CD14-positive monocyte (primary cell): Measurements from ENCODE around the gene FAM200A. TPM values are rescaled to one million over a fixed set of nuclear protein-coding genes. Genes with fewer than 3 reads are reported as not detected.
A peak's percentile ranks its signal among the peaks of the same experiment; 100 is the strongest.

Experiments
- DNase-seq, 3 donors: peaks; one replicate each; pipeline ENCODE4 v3.0.0-alpha.2; 2011 to 2022
- H2AFZ ChIP-seq: 2 replicates; pipeline ENCODE4 v1.6.0; 2012; ENCODE audit warnings: mild to moderate bottlenecking, low read depth, low read length, inconsistent platforms; ENCODE audit not compliant: insufficient read depth, poor library complexity, severe bottlenecking
- H3K27ac ChIP-seq, 2 donors: 1 replicate in 1 of 2; 2 replicates in 1 of 2; pipeline ENCODE4 v1.5.1; 2012 to 2013; ENCODE audit warnings: low read length in 2 of 2, control low read depth in 1 of 2, inconsistent platforms in 1 of 2, low read depth in 1 of 2, mild to moderate bottlenecking in 1 of 2
- H3K27me3 ChIP-seq, 2 donors: one replicate each; pipeline versions ENCODE4 v1.6.0 to v1.6.1; 2011 to 2013; ENCODE audit warnings: low read length in 2 of 2; ENCODE audit not compliant: control insufficient read depth in 2 of 2, insufficient read depth in 2 of 2
- H3K36me3 ChIP-seq, 2 donors: replicated peaks in 1 of 2; 1 replicate in 1 of 2; 2 replicates in 1 of 2; pipeline versions ENCODE4 v1.5.1 to v1.6.1; 2012 to 2013; ENCODE audit warnings: low read length in 2 of 2, control low read depth in 1 of 2, inconsistent platforms in 1 of 2, mild to moderate bottlenecking in 1 of 2; ENCODE audit not compliant: insufficient read depth in 2 of 2, control insufficient read depth in 1 of 2
- H3K4me1 ChIP-seq, 2 donors: 1 replicate in 1 of 2; 2 replicates in 1 of 2; pipeline versions ENCODE4 v1.5.1 to v1.6.1; 2012 to 2013; ENCODE audit warnings: low read length in 2 of 2, control low read depth in 1 of 2, inconsistent platforms in 1 of 2, mild to moderate bottlenecking in 1 of 2, moderate library complexity in 1 of 2; ENCODE audit not compliant: insufficient read depth in 2 of 2, control insufficient read depth in 1 of 2
- H3K4me2 ChIP-seq: replicated peaks from 2 replicates; pipeline ENCODE3; 2012; ENCODE audit warnings: low read length, moderate library complexity, mild to moderate bottlenecking; ENCODE audit not compliant: poor library complexity, severe bottlenecking; ENCODE audit errors: extremely low read depth
- H3K4me3 ChIP-seq, 3 experiments: fragments of 200-600 bp in 1 of 3; sonication (generic) in 1 of 3; replicated peaks in 1 of 3; 1 replicate in 2 of 3; 2 replicates in 1 of 3; pipeline ENCODE4 v1.5.1; 2011 to 2013; ENCODE audit warnings: low read length in 3 of 3, mild to moderate bottlenecking in 3 of 3, control low read depth in 2 of 3, low read depth in 2 of 3, inconsistent platforms in 1 of 3, moderate library complexity in 1 of 3
- H3K79me2 ChIP-seq: 2 replicates; pipeline ENCODE4 v1.6.0; 2012; ENCODE audit warnings: mild to moderate bottlenecking, control low read depth, inconsistent platforms, low read length, moderate library complexity; ENCODE audit not compliant: insufficient read depth
- H3K9ac ChIP-seq: 2 replicates; pipeline ENCODE4 v1.6.0; 2017; ENCODE audit warnings: low read length, mild to moderate bottlenecking; ENCODE audit not compliant: insufficient read depth, poor library complexity, severe bottlenecking
- H3K9me3 ChIP-seq, 2 donors: replicated peaks in 1 of 2; 1 replicate in 1 of 2; 2 replicates in 1 of 2; pipeline versions ENCODE4 v1.5.1 to v1.6.1; 2012 to 2013; ENCODE audit warnings: low read length in 2 of 2, control low read depth in 1 of 2; ENCODE audit not compliant: control insufficient read depth in 1 of 2, insufficient read depth in 1 of 2
- H4K20me1 ChIP-seq: 2 replicates; pipeline ENCODE4 v1.6.0; 2012; ENCODE audit warnings: mild to moderate bottlenecking, low read length, control low read depth, moderate library complexity; ENCODE audit not compliant: insufficient read depth
- H3K27ac Mint-ChIP-seq, 7 donors: one replicate each; pipeline ENCODE4 v1.8.0; 2020; ENCODE audit warnings: mild to moderate bottlenecking in 7 of 7, mixed read lengths in 7 of 7, moderate library complexity in 6 of 7, inconsistent platforms in 2 of 7
- H3K27me3 Mint-ChIP-seq, 3 donors: one replicate each; pipeline ENCODE4 v1.8.0; 2021 to 2022; ENCODE audit warnings: low read depth in 3 of 3, mild to moderate bottlenecking in 3 of 3, mixed read lengths in 3 of 3, moderate library complexity in 3 of 3, inconsistent platforms in 1 of 3
- H3K36me3 Mint-ChIP-seq, 2 donors: one replicate each; pipeline ENCODE4 v1.8.0; 2020; ENCODE audit warnings: mixed read lengths in 2 of 2, inconsistent platforms in 1 of 2, mild to moderate bottlenecking in 1 of 2
- H3K4me1 Mint-ChIP-seq: one replicate; pipeline ENCODE4 v1.8.0; 2020; ENCODE audit warnings: mild to moderate bottlenecking, mixed read lengths
- H3K4me3 Mint-ChIP-seq, 2 donors: one replicate each; pipeline ENCODE4 v1.8.0; 2020; ENCODE audit warnings: mild to moderate bottlenecking in 2 of 2, mixed read lengths in 2 of 2, moderate library complexity in 1 of 2
- H3K9me3 Mint-ChIP-seq, 7 donors: one replicate each; pipeline ENCODE4 v1.8.0; 2020 to 2022; ENCODE audit warnings: mixed read lengths in 7 of 7, mild to moderate bottlenecking in 6 of 7, moderate library complexity in 6 of 7, inconsistent platforms in 2 of 7
- CTCF ChIP-seq: fragments of 200-600 bp; IDR thresholded peaks from one replicate; pipeline ENCODE4 v1.8.0; 2022; ENCODE audit warnings: antibody characterized with exemption, mild to moderate bottlenecking
- WGBS: methylation state at CpG from one replicate; pipeline ENCODE4 v1.1.5; 2013; ENCODE audit warnings: missing lambda C conversion rate; ENCODE audit not compliant: insufficient coverage; 5-methylcytosine and 5-hydroxymethylcytosine counted together
- intact Hi-C, 2 donors: fragments of 100-400 bp; cut with micrococcal nuclease; formaldehyde crosslinking; loops; one replicate each; pipeline versions ENCODE4 v1.15.0 to v1.15.1; 2023
- polyA plus RNA-seq, 3 donors: library from polyadenylated mRNA; depleted of rRNA in 1 of 3; unstranded in 2 of 3; stranded (reverse) in 1 of 3; fragments of 300-500 nt in 2 of 3; fragments of >200 nt in 1 of 3; fragmentation: Illumina TruSeq in 2 of 3; gene quantifications; 1 replicate in 2 of 3; 2 replicates in 1 of 3; pipeline ENCODE4 v1.2.3, GENCODE V29; 2012 to 2021

Gene FAM200A
- polyA plus RNA-seq, 3 donors = 0.85 to 1.3 (median 1.2) TPM

GRCh38 chr7:99539213-99539811 is 12.6 kb downstream of the FAM200A start:
- no peak overlapping the region for H3K4me2 ChIP-seq
- H3K4me1 ChIP-seq = no peaks in the 10 kb centered on the region
- WGBS = 43% methylated on average over 1 of the region's 7 CpGs
- H3K4me3 ChIP-seq = no peak overlapping the region
- H3K27ac ChIP-seq = no peak overlapping the region
- no peaks in the 10 kb centered on the region for H3K4me1 Mint-ChIP-seq
- peaks cover 36 to 85% (median 70%) of the 10 kb centered on the region in 7 donors for H3K9me3 Mint-ChIP-seq
- H3K36me3 ChIP-seq = no peaks in the 10 kb centered on the region
- no peaks in the 10 kb centered on the region for H3K27me3 ChIP-seq
- no peak for DNase-seq
- no peak overlapping the region for H2AFZ ChIP-seq
- H3K9me3 ChIP-seq = peaks cover 47 to 77% of the 10 kb centered on the region in 2 donors
- no peak overlapping the region for H3K4me3 Mint-ChIP-seq
- peaks cover 0 to 7% (median 2%) of the 10 kb centered on the region in 3 donors for H3K27me3 Mint-ChIP-seq
- intact Hi-C loops = no loop called here
- no peak for TF ChIP-seq CTCF
- H3K36me3 Mint-ChIP-seq = no peaks in the 10 kb centered on the region
- H4K20me1 ChIP-seq = no peaks in the 10 kb centered on the region
- no peak overlapping the region for H3K9ac ChIP-seq
- H3K27ac Mint-ChIP-seq = no peak overlapping the region
- H3K79me2 ChIP-seq = no peaks in the 10 kb centered on the region

DNA sequence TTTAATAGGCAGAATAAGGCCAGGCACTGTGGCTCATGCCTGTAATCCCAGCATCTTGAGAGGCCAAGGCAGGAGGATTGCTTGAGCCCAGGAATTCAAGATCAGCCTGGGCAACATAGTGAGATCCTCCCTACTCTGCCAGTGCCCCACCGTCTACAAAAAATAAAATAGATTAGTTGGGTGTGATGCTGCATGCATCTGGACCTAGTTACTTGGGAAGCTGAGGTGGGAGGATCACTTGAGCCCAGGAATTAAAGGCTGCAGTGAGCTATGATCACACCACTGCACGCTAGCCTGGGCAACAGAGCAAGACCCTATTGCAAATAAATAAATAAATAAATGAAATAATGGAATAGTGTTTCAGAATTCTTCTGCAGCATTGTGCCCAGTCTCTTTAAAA is 16.2 kb downstream of the FAM200A start:
- H2AFZ ChIP-seq = no peak overlapping the region
- H3K4me3 ChIP-seq = no peak overlapping the region
- H3K27me3 Mint-ChIP-seq = peaks cover 0 to 7% (median 1%) of the 10 kb centered on the region in 3 donors
- H4K20me1 ChIP-seq = no peaks in the 10 kb centered on the region
- H3K9ac ChIP-seq = no peak overlapping the region
- no peak overlapping the region for H3K4me2 ChIP-seq
- H3K27me3 ChIP-seq = no peaks in the 10 kb centered on the region
- peaks cover 37 to 85% (median 73%) of the 10 kb centered on the region in 7 donors for H3K9me3 Mint-ChIP-seq
- H3K4me3 Mint-ChIP-seq = no peak overlapping the region
- H3K27ac ChIP-seq = no peak overlapping the region
- no CpG with 5 or more reads among the region's 2 CpGs for WGBS
- H3K27ac Mint-ChIP-seq = peak overlapping the region in 1 of 7 donors; percentile 54
- H3K36me3 ChIP-seq = peaks cover 7 to 24% of the 10 kb centered on the region in 2 donors
- peaks cover 19 to 22% of the 10 kb centered on the region in 2 donors for H3K36me3 Mint-ChIP-seq
- no peaks in the 10 kb centered on the region for H3K4me1 Mint-ChIP-seq
- DNase-seq = no peak
- peaks cover 49 to 70% of the 10 kb centered on the region in 2 donors for H3K9me3 ChIP-seq
- no peaks in the 10 kb centered on the region for H3K79me2 ChIP-seq
- intact Hi-C loops = no loop called here
- TF ChIP-seq CTCF = no peak
- no peaks in the 10 kb centered on the region for H3K4me1 ChIP-seq
